HG02840 (cell line): ENCODE data around the gene SLC4A5.

Experiments
- ATAC-seq: cut with Tn5 transposase; IDR thresholded peaks from one replicate; pipeline ENCODE4 v1.9.1; 2021; ENCODE audit warnings: mild to moderate bottlenecking, moderate library complexity, moderate number of reproducible peaks; ENCODE audit not compliant: unreplicated experiment, low FRiP score

The SLC4A5 gene

GRCh38 chr2:74316627-74317295 is 26.5 kb downstream of the SLC4A5 start:
- no peak for ATAC-seq

DNA sequence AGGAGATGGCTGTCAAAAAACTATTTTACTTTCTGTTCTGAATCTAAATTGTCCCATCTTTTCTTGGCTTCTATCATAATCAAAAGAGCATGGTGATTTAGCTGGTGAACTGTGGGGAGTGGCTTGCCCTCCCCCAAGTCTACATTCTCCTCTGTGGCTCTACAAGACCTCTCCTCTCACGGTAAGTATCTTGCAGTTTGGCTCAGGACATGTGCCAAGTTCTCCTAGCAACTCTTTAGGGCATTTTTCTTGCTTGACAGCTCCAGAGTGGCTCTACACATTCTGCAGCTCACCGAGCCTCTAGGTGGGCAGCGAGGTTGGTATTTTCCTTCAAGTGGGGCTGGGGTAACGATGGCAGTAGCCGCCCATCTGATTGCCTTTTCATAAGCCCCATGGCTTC is 29.1 kb downstream of the SLC4A5 start:
- no peak for ATAC-seq

DNA sequence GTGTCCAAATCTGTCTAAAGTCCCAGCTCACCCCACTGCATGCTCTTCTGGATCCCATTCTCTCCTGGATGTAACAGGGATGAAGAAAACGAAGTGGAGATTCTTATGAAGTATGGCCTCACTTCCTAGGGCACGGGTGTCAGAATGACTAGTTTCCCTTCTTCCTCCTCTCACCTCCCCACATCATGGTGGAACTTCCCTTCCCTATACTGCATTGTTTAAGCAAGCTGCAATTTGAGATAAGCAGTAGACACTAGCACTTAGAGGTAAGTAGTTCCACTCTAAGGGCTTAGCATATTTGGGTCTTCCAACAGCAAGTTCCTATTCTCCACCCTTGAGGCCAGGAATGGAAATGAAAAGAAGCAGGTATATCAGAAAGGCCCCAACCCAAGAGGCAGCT is 29.7 kb downstream of the SLC4A5 start:
- ATAC-seq: no peak

DNA sequence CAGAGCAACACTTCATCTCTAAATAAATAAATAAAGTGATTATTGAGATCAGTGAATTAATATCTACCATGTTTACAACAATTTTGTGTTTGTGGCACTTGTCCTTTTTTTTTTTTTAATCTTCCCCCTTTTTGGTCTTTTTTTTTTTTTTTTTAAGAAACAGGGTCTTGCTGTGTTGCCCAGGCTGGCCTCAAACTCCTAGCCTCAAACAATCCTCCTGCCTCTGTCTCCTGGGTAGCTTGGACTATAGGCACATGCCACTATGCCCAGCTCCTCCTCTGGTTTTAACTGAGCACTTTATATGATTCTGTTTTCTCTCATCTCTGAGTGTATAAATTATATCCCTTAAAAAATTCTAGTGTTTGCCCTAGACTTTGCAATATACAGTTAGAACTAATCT is 30.3 kb downstream of the SLC4A5 start:
- no peak for ATAC-seq

DNA sequence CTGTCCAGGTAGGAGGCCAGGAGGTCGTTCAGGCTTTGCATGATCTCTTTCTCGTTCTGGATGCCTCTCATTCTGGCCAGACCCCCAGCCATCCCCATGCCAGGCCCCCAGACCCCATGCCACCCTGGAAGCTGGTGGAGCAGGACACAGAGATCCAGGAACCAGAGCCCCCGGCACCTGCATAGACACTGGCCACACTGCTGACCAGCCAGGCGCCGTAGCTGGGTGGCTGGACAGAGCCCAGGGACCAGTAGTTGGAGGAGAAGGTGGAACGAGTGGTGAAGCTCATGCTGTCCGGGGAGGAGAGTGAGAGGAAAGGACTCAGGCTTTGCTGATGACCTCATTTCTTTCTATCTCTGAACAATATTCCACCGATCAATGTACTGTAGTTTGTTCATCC is 35.5 kb downstream of the SLC4A5 start:
- no peak for ATAC-seq

GRCh38 chr2:74304332-74305148 is 38.7 kb downstream of the SLC4A5 start:
- ATAC-seq: no peak

GRCh38 chr2:74302865-74303264 is 40.4 kb downstream of the SLC4A5 start:
- no peak for ATAC-seq

GRCh38 chr2:74301262-74301661 is 42.0 kb downstream of the SLC4A5 start:
- no peak for ATAC-seq

GRCh38 chr2:74300506-74300905 is 42.7 kb downstream of the SLC4A5 start:
- no peak for ATAC-seq

GRCh38 chr2:74297950-74298349 is 45.3 kb downstream of the SLC4A5 start:
- no peak for ATAC-seq

GRCh38 chr2:74297391-74297790 is 45.8 kb downstream of the SLC4A5 start:
- no peak for ATAC-seq

DNA sequence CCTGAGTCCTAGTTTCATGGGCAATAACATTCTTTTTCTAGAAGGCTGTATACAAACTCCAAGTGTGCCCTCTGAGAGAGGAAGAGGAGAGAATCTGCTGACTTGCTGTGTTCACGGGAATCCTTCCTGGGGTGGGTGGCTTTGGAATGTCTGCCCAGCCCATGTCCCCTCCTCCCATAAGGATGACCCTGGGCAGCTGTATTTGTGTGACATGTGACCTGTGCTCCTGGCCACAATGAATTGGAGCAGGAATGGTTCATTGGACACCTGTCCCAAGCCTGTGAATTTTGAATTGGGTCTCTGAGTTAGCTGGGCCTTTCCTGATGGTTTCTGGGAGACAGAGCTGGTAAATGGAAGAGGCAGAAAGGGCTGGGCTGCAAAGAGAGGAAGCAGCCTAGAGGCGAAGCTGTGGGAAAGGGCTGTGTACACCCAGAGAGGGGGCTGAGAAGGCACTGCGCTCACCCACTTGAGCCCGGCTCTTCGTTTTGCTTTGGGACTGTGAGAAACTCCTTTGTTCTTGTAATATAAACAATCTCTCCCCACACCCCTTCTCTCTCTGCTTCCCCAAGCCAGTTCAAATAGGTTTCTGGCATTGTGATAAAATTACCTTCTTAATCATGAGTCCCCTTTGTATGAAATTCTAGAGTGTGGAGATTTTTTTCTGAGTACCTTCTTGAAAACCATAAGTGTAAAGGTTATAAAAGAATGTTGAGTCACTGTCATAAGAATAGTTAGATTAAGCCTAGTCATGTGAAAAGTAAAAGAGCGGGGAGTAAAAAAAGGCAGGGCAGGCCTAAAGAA is 49.8 kb downstream of the SLC4A5 start:
- no peak for ATAC-seq

DNA sequence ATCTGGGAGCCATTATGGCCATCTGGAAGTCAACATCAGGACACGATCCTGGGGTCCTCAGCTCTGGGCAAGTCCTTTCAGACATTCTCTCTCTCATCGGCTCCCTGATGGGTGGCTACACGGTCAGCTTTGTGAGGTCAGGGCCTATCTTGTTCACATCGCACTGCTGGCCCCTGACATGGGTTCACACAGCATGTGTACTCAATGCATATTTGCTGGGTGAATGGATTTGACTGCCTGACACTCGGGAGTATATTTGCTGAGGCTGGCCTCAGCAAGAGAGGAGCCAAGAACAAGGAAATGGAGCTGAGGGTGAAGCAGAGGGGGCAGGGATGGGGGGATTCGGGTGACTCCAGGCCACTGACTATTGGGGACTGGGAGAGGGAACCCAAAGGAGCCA is 50.5 kb downstream of the SLC4A5 start:
- ATAC-seq: no peak

DNA sequence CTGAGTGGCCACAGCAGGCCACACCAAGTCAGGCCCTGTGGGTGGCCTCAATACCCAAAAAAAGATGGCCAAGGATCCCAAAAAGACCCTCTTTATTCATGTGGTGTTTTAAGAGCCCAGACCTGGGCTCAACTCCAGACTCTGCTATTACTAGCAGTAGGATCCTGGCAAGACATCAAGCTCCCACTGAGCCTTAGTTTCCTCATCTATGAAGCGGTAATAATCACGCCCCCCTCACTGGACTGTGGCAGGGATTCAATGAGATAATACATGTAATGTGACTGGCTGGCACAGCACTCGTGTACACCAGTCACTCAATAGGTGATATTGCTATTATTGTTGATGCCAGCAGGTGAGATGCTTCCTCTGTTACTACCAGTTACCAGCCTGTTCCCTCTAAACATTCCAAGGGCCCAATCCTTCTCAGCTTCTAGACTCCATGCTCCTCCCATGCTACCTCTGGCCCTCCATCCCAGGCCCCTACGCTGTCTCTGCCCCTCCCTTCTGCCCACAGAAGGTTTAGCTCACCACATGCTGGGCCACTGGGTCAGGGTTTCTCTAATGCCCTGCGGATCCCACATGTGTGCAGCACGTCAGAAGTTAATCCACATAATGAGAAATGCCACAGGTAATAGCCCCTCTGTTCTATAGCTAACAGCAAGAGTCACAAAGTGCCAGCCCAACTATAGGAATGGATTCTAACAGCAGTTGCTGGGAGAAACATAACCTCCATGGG is 51.2 kb downstream of the SLC4A5 start:
- no peak for ATAC-seq

DNA sequence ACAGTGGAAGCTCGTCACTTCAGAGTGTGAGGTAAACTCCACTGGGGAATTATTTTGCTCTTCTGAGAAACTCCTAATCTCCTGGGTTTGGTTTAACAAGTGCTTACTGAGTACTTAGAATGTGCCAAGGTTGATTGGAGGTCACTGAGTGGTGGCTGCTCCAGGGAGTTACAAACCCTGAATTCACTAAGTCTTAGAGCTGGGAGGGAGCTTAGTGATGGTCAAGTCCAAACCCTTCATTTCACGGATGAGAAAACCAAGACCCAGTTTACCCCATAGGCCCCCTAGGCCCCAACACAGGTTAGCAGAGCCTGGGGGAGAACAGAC is 52.0 kb downstream of the SLC4A5 start:
- no peak for ATAC-seq

GRCh38 chr2:74290466-74291217 is 52.6 kb downstream of the SLC4A5 start:
- no peak for ATAC-seq

GRCh38 chr2:74290066-74290465 is 53.1 kb downstream of the SLC4A5 start:
- ATAC-seq: no peak

- ATAC-seq: no peak
These were observed 56.5 kb downstream of the SLC4A5 start for GRCh38 chr2:74286725-74287124.

- no peak for ATAC-seq
These were observed 61.9 kb downstream of the SLC4A5 start for GRCh38 chr2:74281141-74281975.
